ENCODE measurements around the gene RASL11B.

RASL11B gene

DNA sequence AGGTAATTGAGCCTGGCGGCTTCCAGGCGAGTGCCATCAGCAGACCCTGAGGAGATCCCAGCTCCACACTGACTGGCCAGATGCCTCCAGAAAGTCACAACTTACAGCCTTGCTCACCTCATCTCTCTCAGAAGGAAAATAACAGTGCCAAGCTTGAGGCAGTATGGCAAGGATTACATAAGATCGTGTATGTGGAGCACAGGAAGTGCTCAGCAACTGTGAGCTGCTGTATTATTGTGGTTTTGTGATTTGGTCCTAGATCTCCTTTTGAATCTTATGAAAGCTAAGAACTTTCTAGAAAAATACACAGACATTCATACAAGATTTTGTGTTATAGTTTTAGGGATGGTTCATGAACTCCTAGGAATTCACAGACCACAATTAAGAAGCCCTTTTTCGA is 14.0 kb downstream of the RASL11B start:
- no peak for DNase-seq

DNA sequence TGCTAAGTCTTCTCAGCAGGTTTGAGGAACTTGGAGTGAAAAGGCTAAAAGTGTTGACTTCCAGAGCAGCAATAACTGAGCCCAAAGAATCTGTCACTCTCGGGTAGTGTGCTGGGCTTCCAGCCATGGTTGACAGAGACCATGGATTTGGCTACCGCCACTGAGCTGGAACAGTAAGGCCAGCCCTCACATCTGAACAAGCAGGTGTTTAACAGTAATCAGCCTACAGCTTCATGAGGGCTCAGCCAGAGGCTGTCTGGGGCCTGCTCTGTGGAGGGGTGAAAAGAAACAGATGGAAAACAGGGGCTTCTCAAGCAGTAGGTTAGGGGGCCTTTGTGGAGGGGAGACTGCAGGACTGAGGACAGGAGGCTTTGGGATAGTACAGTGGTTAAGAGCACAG is 14.9 kb downstream of the RASL11B start:
- DNase-seq, result no peak

DNA sequence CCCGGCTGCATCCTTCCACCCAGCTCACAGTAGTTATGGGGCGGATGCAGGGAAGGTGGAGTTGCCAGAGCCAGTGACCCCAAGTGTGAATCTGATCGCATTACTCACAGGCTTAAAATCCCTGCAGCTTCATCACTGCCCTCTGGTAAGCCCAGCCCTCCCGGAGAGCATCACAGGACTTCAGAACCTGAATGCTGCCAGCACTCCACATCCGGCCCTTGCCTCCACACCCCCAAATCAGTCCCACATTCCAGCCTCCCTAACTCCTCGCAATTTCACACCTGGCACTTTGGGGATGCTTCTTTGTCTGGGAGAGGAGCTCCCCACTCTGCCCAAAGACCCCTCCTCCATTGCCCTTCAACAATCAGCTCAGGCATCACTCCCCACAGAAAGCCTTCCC is 15.6 kb downstream of the RASL11B start:
- no peak for DNase-seq

DNA sequence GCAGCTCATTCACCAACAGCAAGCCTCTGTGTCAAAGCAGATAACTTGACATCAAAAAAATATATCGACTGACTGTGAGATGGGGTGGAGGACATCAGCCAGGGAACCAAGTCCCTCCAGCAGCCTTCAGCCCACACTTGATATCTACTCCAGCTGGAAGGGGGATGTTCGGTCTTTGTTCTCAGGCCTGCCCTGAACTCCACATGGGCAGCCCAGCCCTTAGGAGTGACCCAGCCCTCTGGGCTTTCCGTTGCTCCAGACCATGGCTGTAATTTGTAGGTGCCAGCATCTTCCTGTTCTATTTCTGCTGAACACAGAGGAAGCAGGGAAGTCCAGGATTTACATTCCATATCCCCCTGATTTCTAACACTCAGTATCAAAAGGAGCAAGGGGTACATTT is 17.4 kb downstream of the RASL11B start:
- DNase-seq, result no peak

DNA sequence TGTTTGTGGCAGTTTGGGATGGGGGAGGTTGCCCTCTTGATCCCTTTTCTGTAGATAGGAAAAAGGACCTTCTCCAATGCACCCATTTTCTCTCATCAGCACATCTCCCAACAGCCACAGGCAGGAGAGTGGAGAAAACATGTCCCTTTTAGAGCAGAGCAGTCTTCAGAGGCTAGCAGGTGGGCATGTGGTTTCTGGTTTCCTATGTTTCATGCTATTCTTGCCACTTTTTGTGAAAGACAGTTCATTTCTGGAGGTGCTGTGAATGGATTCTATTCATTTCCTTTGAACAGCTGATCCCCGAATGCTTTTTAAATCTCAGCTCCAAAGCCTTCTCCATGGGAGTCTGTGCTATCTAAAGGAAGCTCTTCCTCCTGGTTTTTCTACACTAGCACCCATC is 18.9 kb downstream of the RASL11B start:
- no peak for DNase-seq

DNA sequence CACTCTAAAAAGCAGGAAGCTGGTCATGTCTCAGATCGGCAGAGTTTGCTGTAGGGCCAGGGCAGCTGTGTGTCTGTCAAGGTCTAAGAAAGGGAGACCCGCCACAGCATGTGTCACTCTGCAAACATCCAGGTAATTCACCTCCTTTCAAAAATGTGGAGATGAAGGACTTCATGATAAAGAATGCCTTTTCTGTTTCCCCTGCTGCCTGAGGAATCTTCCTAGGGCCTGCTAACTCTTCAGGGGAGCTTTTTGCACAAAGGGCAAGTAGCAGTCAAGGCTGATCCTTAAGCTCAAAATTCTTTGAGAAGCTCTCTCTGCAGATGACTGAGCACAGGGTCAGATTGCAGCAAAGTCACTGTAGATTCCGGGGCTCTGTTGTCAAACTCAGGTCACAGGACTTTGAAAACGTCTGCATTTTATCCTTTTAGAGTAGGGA is 21.1 kb downstream of the RASL11B start:
- DNase-seq, result no peak

DNA sequence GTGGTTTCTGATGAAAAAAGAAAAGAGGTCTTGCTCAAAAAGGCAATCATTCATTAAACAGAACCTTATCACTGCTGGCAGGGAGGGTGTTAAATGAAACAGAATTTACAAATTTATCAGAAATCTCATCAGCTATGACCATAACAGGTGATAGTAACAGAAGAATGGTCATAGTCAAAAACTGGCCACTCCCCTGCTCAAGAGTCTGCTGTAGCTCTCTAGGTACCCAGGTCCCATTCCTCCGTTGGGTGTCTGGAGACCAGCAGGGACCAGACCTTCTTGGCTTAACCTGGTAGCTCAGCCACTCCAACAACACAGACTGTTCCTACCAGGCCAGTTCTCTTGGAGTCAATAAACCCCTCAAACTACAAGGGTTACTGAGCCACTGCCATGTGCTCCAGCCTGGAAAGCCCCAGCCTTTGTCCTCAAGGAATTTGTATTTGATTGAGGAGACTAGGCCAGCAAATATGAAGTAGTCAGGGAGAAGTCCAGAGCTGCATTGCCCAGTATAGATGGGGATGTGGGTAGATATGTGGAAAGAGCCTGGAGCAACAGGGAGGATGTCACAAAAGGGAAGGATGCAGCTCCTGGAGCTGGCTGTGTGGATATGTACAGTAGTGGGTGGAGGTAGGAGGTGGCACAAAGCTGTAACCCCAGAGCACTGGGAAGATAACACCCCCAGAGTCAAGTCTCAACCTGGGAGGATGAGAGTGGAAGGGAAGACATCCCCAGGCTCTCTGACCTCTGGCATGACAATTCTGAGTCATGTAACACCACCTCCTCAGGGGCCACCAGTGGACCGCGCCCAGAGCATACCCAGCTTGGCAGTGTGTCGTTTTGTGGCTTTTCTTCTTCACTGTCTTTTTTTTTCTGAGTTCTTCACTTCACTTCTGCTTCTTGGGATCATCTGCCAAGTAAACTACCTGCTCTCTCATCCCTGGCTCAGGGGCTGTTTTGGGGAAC is 21.9 kb downstream of the RASL11B start:
- DNase-seq, result no peak

DNA sequence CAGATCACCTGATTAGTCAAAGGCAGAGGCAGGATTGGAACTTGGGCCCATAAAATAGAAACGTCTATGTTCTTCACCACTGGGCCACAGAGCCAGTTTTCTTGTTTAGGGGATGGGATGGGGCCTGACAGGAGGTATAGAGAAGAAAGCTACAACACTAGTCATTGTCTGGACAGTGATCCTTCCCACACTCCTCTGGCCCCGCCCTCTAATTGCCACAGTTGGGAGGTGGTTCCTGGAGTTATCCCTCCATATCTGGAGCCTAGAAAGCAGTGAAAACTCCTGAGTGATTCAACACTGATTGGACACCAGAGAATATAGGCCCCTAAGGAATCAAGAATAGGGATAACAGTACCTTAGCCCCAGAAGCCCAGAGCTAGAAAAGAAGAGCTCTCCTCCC is 22.9 kb downstream of the RASL11B start:
- DNase-seq, result no peak

DNA sequence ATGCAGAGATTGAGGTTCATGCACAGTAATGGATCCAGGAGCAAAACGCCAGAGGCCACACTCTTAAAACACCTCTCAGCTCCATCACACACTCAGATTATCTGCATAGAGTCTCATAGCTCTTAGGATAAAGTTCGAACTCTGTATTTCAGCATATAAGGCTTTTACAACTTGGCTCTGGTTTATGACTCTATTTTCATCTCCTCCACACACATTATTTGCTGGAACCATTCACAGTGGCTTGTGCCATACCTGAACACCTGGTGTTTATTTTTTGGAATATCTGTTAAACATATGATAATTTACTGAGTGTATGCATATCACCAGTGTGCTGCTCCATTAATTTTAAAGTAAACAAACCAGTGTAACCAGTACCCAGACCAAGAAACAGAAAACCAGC is 27.2 kb downstream of the RASL11B start:
- DNase-seq, result no peak

DNA sequence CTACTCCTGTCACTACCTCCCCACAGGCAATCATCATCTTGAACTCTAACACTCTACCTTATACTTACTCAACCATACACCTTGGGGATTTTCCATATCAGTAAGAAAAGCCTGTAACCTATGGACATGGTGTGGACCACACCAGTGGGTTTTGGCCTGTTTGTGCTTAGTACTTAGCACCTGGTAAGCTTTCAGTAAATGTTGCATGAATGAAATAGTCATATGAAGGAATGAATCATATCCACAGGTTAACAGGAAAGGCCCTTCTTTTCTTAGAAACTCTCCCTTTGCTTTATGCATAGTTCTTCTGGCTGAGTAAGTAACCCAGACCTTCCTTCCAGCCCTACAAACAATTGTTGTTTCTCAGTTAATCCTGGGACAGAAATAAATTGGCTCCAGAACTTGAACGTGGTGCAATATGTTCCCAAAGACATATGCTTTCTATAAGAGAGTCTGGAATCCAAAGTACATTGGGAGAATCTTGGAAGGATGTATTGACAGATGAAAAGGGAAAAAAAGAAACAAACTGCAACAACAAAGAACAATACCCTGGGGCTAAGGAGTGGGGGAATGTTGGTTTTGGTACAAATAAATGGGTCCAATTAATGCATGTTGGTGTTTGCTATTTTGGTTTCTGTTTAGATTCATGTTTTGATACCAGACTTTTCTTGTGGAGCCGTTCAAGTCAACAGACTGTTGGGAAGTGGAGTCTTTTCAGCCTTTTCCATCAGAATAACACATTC is 27.8 kb downstream of the RASL11B start:
- DNase-seq, result no peak

DNA sequence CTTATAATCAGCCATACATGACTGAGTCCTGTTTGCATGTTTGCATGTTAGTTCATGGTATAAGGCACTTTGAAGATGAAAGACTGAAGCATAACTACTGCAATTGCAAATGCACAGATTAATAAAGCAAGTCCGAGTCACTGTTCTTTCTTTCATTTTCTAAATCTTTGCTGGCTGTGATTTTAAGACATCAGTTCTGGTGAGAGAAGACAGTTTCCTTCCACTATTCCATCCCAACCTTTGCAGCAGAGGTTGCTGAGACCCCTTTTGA is 28.3 kb downstream of the RASL11B start:
- DNase-seq, result no peak

DNA sequence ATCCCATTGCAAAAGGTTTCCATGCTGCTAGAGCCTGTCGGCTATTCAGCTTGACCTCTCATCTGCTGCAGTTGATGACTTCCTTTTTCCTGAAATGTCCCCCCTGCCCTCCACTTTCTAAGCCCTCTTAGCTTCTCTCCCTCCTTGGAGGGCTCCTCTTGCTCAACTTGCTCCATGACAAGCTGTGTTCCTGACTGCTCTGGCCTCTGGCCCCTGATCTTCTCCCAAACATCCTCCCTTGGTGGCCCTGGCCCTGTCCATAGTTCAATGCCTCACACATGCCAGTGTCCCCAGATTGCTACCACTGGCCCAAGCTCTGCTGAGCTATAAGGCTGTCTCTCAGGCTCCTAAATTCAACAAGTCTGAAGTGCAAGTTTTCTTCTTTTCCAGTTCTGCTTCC is 29.6 kb downstream of the RASL11B start:
- DNase-seq, result no peak

DNA sequence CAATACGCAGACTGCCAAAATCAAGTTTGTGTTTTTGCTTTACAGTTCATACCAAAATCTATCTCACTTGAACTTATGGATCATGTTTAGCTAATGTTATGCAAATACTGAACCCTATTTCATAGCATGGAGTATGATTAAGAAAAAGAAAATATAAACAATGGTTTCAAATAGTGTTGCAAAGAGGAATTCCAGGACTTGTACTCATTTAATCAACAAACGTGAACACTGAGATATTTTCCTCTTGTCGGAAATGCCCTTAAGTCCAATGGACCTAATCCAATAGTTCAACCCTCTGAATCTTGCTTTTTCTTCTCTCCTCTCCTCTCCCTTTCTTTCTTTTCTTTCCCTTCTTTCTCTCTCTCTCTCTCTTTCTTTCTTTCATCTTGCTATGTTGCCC is 30.8 kb downstream of the RASL11B start:
- no peak for DNase-seq

DNA sequence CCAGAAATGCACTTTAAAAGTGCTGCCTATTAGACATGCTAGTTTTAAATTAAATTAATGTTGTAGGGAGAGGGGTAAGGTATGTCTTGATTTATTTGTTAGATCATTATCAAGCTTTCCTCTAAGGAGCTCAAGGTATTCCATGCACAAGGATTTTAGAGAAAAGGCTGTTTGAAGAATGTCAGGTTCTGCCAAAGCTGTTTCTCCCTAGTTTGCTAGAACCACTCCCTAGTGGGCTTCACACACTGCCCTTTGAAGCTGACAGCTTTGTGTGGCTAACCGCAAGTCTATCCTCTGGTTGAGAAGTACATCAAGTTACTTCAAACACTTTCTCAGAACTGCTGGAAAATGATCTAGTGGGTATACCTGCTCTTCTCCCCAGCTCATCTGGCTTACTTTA is 32.3 kb downstream of the RASL11B start:
- DNase-seq, result no peak

DNA sequence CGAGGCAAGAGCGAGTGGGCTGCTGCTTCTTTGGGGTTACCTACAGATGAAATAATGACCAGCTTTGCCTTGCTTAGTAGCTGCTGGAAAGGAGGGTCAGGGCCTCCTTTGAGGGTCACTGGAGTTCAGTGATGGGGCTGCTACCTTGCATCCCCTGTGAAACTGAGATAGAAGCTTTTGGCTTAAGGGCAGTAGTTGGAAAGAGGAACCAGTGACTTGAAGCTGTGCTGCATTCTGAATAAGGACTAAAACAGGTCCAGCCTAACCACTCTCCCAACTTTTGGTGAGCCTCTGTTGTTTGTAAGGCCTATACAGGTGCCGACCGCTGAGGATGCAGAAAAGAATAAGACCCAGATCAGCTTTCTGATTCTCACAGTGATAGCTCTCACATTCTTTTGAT is 41.2 kb downstream of the RASL11B start:
- no peak for DNase-seq

DNA sequence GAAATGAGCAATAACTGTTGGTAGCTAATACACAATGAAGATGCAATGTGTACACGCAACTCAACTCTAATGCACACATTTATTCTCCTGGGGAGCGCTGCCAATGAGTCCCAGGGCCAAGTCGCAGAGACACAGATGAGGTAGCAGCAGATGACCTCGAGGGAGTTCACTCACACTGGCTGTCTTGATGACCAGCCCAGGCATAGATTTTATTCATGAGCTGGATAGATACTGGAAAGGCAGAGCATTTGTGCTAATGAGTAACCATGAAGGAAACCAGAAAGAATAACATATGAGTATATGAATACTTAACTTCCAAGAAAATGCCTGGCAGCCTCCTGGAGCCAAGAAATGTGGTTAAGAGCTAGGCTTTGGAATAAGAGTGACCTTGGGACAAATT is 42.3 kb downstream of the RASL11B start:
- DNase-seq, result no peak

DNA sequence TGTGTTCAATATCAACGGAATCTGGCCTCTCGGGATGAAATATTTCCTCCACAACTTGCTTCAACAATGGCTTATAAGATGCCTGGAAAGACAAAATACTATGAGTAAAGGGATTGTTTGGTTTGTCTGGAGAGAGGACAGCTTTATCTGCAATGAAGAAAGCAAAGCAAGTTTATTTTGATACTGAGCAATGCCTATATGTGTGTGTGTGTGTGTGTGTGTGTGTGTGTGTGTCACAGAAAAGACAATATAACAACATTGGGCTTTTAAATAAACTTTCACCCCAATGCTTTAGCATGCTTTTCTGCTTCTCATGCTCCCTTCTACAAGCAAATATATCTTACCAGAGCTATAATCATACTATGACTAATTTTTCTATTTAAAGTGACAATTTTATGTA is 45.4 kb downstream of the RASL11B start:
- no peak for DNase-seq

DNA sequence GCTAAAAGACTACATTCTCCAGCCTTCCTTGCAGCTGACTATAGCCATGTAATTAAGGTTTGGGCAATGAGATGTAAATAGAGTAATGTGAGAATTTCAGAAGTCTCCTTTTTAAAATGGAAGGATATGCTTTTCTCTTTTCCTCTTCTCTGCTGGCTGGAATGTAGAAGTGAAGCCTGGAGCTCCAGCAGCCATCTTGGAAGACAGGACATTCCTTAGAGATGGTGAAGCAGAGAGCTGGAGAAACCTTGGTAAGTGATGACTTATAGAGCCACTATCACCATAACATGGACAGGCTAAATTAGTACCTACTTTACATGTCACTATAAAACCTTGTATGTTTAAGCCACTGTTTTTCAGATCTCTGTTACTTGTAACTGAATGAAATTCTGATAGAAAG is 48.0 kb downstream of the RASL11B start:
- no peak for DNase-seq

DNA sequence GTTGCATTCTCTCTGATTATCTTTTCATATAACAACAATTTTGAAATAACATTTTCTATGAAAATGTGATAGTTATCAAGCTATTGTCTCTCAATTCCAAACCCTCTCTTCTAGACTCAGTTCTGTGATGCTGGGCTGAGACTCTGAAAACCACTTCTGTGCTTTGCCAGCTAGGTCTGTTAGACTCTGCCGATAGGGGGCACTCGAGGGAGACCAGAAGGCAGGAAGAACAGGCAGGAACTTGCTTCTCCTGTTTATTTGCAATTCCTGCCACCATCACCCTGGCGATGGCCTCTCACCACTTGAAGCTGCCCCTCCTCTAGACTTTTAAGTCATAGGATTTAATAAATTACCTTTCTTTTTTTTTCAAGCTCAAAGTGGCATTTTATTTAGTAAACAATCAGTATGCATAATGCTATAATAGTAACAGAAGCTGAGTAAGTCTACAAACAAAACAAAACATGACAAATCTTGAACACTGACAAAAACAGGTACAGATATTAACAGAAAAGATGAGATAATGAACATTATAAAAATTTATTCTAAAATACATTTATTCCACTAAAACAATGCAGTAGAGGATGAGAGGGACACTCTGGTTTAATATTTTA is 49.7 kb downstream of the RASL11B start:
- DNase-seq, result no peak

DNA sequence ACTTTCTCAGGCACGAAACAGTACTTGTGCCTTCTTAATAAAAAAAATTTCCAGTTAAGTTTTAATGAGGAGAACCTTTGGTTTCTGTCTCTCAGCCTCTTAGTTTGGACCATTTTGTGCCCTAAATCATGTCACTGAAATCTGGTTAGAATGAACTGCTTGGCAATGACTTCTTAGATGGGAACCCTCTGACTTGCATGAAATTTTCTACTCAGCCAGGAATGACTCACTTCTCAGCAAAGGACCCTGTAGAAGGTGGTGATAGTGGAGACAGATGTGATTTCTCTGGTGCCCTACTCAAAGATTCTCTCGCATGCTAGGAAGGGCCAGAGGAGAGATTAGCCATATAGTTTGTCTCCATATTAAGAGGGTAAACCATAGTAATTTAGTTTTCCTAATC is 50.5 kb downstream of the RASL11B start:
- DNase-seq, result no peak

DNA sequence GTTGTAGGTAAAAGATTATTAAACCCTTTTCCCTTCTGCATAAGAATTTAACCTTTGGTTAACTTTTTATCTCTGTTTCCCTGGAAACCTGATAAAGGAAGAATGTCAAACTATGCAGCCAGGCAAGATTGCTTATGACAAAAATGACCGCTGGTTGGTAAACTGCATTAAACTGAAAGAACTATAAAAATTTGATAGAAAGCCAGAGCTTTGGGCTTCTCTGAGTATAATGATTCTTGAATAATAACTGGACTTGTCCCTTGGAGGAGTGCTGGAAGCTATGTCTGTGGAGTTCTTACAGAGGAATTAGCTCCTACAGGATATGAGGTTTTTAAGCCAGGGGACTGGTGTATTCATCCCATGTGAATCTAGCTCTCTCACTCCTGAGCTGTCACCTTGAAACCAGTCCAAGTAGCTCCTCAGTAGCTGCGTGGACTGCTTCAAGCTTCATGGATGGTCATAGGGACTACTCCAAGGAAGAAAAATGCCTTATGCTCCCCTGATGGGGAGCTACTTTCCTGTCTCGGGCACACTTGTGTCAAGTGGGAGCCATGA is 52.0 kb downstream of the RASL11B start:
- no peak for DNase-seq

DNA sequence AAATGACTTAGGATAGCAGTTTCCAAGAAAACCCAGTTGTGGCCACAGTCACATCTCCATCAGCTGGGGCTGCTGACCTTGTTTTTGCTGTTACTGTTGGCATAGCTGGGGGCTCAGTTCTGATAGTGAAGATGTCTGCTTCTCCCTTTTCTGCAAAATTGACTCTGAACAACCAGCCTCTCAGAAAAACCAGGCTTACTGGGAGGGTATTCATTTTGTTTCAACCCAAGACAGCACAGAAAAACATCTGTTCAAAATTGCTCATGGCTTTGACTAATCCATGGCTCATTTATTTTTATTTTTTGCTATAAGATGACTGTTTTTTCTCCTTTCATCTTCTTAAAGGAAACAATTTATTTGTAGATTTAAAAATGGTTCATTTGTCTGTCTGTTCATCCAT is 53.1 kb downstream of the RASL11B start:
- DNase-seq, result no peak

DNA sequence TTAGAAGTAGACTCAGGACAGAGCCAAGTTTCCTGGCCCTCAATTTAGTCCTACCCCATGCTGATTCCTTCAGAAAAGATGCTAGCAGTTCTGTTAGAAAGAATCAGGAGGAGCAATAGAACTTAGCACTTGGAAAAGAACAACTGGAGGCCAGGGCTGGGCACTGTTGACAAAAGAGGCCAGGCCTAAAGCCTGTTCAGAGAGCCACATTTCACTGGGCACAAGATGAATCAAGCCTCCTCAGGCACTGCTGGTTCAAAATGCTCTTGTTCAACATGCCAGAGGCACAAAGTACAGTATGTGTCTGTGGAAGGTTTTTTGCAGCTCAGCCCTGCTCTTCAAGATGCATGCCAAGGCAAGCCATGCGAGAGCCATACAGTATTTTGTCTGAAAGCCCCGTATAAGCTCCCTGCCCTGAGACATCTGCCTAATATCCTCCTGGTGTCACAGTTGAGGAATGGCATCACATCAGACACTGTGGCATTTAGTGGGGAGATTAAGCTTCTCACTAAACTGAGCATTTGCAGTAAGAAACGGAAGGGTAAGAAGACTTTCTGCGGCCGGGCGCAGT is 53.7 kb downstream of the RASL11B start:
- no peak for DNase-seq

Data from NCI-H524 treated with DMSO at 0.1 percent for 48 hours (cell line).